Measurements from ENCODE around the gene ZDHHC7.

The ZDHHC7 gene

GRCh38 chr16:84928679-84929420, 82.5 kb downstream of the ZDHHC7 start:
- Histone ChIP-seq H3K9me3 (no peaks in the 10 kb centered on the region), H3K4me3 (ENCODE audit: low read depth, low read length) (no peak overlapping the region), H3K36me3 (no peaks in the 10 kb centered on the region), H3K27me3 (no peaks in the 10 kb centered on the region), H3K4me1 (peaks cover 3% of the 10 kb centered on the region; the same call in 1 of the 2 replicates)
- TF ChIP-seq CTCF (IDR thresholded peaks at IDR 0.05; ENCODE audit: low read depth, low read length) = no peak
- no peak for DNase-seq

GRCh38 chr16:84927621-84928591, 83.4 kb downstream of the ZDHHC7 start:
- H3K4me1 ChIP-seq = peaks cover 6% of the 10 kb centered on the region
- H3K9me3 ChIP-seq = no peaks in the 10 kb centered on the region
- no peak for TF ChIP-seq CTCF (IDR thresholded peaks at IDR 0.05; ENCODE audit: low read depth, low read length)

GRCh38 chr16:84926462-84926861, 84.9 kb downstream of the ZDHHC7 start:
- no peak for TF ChIP-seq CTCF (IDR thresholded peaks at IDR 0.05; ENCODE audit: low read depth, low read length)
- peaks cover 14% of the 10 kb centered on the region for H3K4me1 ChIP-seq

More at GRCh38 chr16:84927621-84928591, 83.4 kb downstream of the ZDHHC7 start:
- Histone ChIP-seq H3K27me3 (no peaks in the 10 kb centered on the region), H3K36me3 (no peaks in the 10 kb centered on the region), H3K4me3 (ENCODE audit: low read depth, low read length) (no peak overlapping the region)
- no peak for DNase-seq

GRCh38 chr16:84925773-84926372, 85.5 kb downstream of the ZDHHC7 start:
- H3K4me1 ChIP-seq = peaks cover 14% of the 10 kb centered on the region

More at GRCh38 chr16:84926462-84926861, 84.9 kb downstream of the ZDHHC7 start:
- no peak for DNase-seq
- no peaks in the 10 kb centered on the region for H3K9me3 ChIP-seq
- no peak overlapping the region for H3K4me3 ChIP-seq (ENCODE audit: low read depth, low read length)
- no peaks in the 10 kb centered on the region for H3K36me3 ChIP-seq
- no peaks in the 10 kb centered on the region for H3K27me3 ChIP-seq

GRCh38 chr16:84925092-84925772, 86.1 kb downstream of the ZDHHC7 start:
- Histone ChIP-seq H3K9me3 (no peaks in the 10 kb centered on the region), H3K4me3 (ENCODE audit: low read depth, low read length) (no peak overlapping the region), H3K36me3 (no peaks in the 10 kb centered on the region), H3K4me1 (peaks cover 14% of the 10 kb centered on the region), H3K27me3 (no peaks in the 10 kb centered on the region)
- peak; percentile 66 for DNase-seq
- TF ChIP-seq CTCF (IDR thresholded peaks at IDR 0.05; ENCODE audit: low read depth, low read length) = peak; percentile 85

More at GRCh38 chr16:84925773-84926372, 85.5 kb downstream of the ZDHHC7 start:
- no peaks in the 10 kb centered on the region for H3K36me3 ChIP-seq
- H3K27me3 ChIP-seq = no peaks in the 10 kb centered on the region
- H3K4me3 ChIP-seq (ENCODE audit: low read depth, low read length) = no peak overlapping the region
- DNase-seq = no peak
- no peaks in the 10 kb centered on the region for H3K9me3 ChIP-seq
- no peak for TF ChIP-seq CTCF (IDR thresholded peaks at IDR 0.05; ENCODE audit: low read depth, low read length)

All from BE2C (cell line).